Colonic mucosa (tissue), 4 donors: Measurements from ENCODE around the gene VAV2. TPM values are rescaled to one million over a fixed set of nuclear protein-coding genes. Genes with fewer than 3 reads are reported as not detected.
"Not testable (repeated sequence)": the region's sequence is repeated elsewhere in the genome, so short reads cannot be mapped to it uniquely, and the experiment has no call there.

ENCODE experiments used
- DNase-seq: peaks from one replicate; pipeline ENCODE4 v3.0.0-alpha.2; 2020
- H3K27ac ChIP-seq: fragments of 200-600 bp; one replicate; pipeline ENCODE4 v1.8.0; 2021
- H3K27me3 ChIP-seq: fragments of 200-600 bp; one replicate; pipeline ENCODE4 v1.8.0; 2021
- H3K36me3 ChIP-seq: fragments of 200-600 bp; one replicate; pipeline ENCODE4 v1.8.0; 2021
- H3K4me1 ChIP-seq: fragments of 200-600 bp; one replicate; pipeline ENCODE4 v1.8.0; 2021; ENCODE audit warnings: mild to moderate bottlenecking
- H3K4me3 ChIP-seq: fragments of 200-600 bp; one replicate; pipeline ENCODE4 v1.8.0; 2021
- H3K9ac ChIP-seq, 2 donors: one replicate each; pipeline ENCODE4 v1.7.0; 2013; ENCODE audit warnings: control low read depth in 2 of 2, low read depth in 2 of 2, low read length in 2 of 2
- H3K9me3 ChIP-seq: fragments of 200-600 bp; one replicate; pipeline ENCODE4 v1.8.0; 2021
- intact Hi-C: fragments of 100-400 bp; cut with DNase I; formaldehyde crosslinking; loops from one replicate; pipeline ENCODE4 v1.14.1; 2022
- total RNA-seq, 2 donors: library from RNA; stranded (reverse); fragmentation: NEBNext Ultra II Directional in 1 of 2; extraction: Animal tissue kit (Norgen Biotek cat#: 25700) in 1 of 2; gene quantifications; one replicate each; pipeline ENCODE4 v1.2.1, GENCODE V29; 2021
- TF ChIP-seq, protein P1 (sequence below): fragments of 200-600 bp; IDR thresholded peaks from one replicate; pipeline ENCODE4 v1.8.0; 2022; ENCODE audit warnings: antibody characterized with exemption, mild to moderate bottlenecking
- donor health status: healthy.
- donor health status: DM: no; HTN: no; CAD: no.
- donor health status: DM: no; HTN: no; CAD: no.

VAV2 gene
- total RNA-seq, 2 donors from 2014 or later, result 30.7 to 45.1 TPM

- Histone ChIP-seq H3K9ac (no peak overlapping the region), H3K36me3 (no peaks in the 10 kb centered on the region), H3K4me1 (peaks cover 13% of the 10 kb centered on the region), H3K27ac (no peak overlapping the region), H3K27me3 (no peaks in the 10 kb centered on the region), H3K4me3 (no peak overlapping the region), H3K9me3 (no peaks in the 10 kb centered on the region)
- DNase-seq, result no peak
- TF ChIP-seq, protein P1, sequence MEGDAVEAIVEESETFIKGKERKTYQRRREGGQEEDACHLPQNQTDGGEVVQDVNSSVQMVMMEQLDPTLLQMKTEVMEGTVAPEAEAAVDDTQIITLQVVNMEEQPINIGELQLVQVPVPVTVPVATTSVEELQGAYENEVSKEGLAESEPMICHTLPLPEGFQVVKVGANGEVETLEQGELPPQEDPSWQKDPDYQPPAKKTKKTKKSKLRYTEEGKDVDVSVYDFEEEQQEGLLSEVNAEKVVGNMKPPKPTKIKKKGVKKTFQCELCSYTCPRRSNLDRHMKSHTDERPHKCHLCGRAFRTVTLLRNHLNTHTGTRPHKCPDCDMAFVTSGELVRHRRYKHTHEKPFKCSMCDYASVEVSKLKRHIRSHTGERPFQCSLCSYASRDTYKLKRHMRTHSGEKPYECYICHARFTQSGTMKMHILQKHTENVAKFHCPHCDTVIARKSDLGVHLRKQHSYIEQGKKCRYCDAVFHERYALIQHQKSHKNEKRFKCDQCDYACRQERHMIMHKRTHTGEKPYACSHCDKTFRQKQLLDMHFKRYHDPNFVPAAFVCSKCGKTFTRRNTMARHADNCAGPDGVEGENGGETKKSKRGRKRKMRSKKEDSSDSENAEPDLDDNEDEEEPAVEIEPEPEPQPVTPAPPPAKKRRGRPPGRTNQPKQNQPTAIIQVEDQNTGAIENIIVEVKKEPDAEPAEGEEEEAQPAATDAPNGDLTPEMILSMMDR, result no peak
- intact Hi-C loops, result no loop called here
Measured at GRCh38 chr9:133959171-133959570, 33.0 kb downstream of the VAV2 start.

DNA sequence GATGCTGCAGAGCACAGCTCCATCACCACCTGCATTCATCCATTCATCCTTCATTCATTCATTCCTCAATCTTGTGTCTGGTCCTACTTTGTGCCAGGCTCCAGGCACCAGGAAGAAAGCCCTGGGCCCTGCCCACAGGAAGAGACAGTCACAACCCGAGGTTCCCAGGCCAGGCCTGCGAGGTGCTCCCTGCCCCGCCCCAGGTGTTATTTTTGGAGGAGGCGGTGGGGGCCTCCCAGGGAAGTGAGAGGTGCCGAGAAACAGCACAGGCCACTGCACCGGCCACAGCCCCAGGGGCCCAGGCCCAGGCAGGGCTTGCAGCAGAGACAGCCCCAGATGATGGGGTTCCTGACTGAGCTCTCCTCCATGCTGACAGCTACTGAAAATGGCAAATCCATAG lies 33.4 kb downstream of the VAV2 start:
- Histone ChIP-seq H3K4me3 (no peak overlapping the region), H3K27me3 (no peaks in the 10 kb centered on the region), H3K36me3 (no peaks in the 10 kb centered on the region), H3K4me1 (peaks cover 13% of the 10 kb centered on the region), H3K27ac (no peak overlapping the region), H3K9me3 (no peaks in the 10 kb centered on the region), H3K9ac (no peak overlapping the region)
- TF ChIP-seq, protein P1, result no peak
- DNase-seq, result no peak
- intact Hi-C loops, result no loop called here

DNA sequence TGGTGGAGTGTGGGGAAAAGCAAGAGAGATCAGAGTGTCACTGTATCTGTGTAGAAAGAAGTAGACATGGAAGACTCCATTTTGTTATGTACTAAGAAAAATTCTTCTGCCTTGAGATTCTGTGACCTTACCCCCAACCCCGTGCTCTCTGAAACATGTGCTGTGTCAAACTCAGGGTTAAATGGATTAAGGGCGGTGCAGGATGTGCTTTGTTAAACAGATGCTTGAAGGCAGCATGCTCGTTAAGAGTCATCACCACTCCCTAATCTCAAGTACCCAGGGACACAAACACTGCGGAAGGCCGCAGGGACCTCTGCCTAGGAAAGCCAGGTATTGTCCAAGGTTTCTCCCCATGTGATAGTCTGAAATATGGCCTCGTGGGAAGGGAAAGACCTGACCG lies 34.4 kb downstream of the VAV2 start:
- not testable (repeated sequence) for H3K9ac ChIP-seq

GRCh38 chr9:133957328-133957727 lies 34.8 kb downstream of the VAV2 start:
- H3K27ac ChIP-seq, result no peak overlapping the region
- DNase-seq, result no peak
- H3K9ac ChIP-seq, result no peak overlapping the region

More for the DNA sequence above, 34.4 kb downstream of the VAV2 start:
- H3K4me3 ChIP-seq, intact Hi-C loops, H3K27me3 ChIP-seq, H3K27ac ChIP-seq, DNase-seq, H3K36me3 ChIP-seq, H3K9me3 ChIP-seq: not testable (repeated sequence)
- H3K4me1 ChIP-seq, result peaks cover 13% of the 10 kb centered on the region

GRCh38 chr9:133956520-133957076 lies 35.5 kb downstream of the VAV2 start:
- Histone ChIP-seq H3K9me3 (no peaks in the 10 kb centered on the region), H3K36me3 (no peaks in the 10 kb centered on the region), H3K9ac (no peak overlapping the region), H3K27me3 (no peaks in the 10 kb centered on the region), H3K4me3 (no peak overlapping the region), H3K27ac (peak overlapping the region; percentile 21), H3K4me1 (peaks cover 13% of the 10 kb centered on the region)
- intact Hi-C loops, result no loop called here
- no peak for DNase-seq
- TF ChIP-seq, protein P1, result no peak

More at GRCh38 chr9:133957328-133957727, 34.8 kb downstream of the VAV2 start:
- Histone ChIP-seq H3K4me1 (peaks cover 13% of the 10 kb centered on the region), H3K9me3 (no peaks in the 10 kb centered on the region), H3K36me3 (no peaks in the 10 kb centered on the region), H3K27me3 (no peaks in the 10 kb centered on the region), H3K4me3 (no peak overlapping the region)
- TF ChIP-seq, protein P1, result no peak
- intact Hi-C loops, result no loop called here

- H3K9me3 ChIP-seq, result no peaks in the 10 kb centered on the region
- no peak for DNase-seq
- no peak overlapping the region for H3K27ac ChIP-seq
- no peaks in the 10 kb centered on the region for H3K27me3 ChIP-seq
- TF ChIP-seq, protein P1, result no peak
- intact Hi-C loops, result no loop called here
- peaks cover 12% of the 10 kb centered on the region for H3K4me1 ChIP-seq
- H3K36me3 ChIP-seq, result no peaks in the 10 kb centered on the region
- no peak overlapping the region for H3K4me3 ChIP-seq
- H3K9ac ChIP-seq, result peak overlapping the region in 1 of 2 donors; percentile 12
Measured at GRCh38 chr9:133955821-133956411, 36.2 kb downstream of the VAV2 start.
